A549 treated with ZK216348 at 1 μM for 4 hours (cell line): Measurements from ENCODE around the gene ANXA4. TPM values are rescaled to one million over a fixed set of nuclear protein-coding genes. Genes with fewer than 3 reads are reported as not detected.

Source experiments
- total RNA-seq: library from RNA; stranded (reverse); fragments of 200-300 nt; extraction: Qiagen RNA extraction; gene quantifications from 5 replicates; pipeline ENCODE4 v1.2.3, GENCODE V29; 2022; ENCODE audit warnings: low read depth

ANXA4 gene
- total RNA-seq: 333 to 395 TPM (median 361 TPM) in 5 replicates

GRCh38 chr2:69741575-69742321 lies at the start of gene ANXA4:
Gene ANXA4 (plus strand): TSS chr2:69742134. CDS start chr2:69781566, 39,432 bp downstream.

DNA sequence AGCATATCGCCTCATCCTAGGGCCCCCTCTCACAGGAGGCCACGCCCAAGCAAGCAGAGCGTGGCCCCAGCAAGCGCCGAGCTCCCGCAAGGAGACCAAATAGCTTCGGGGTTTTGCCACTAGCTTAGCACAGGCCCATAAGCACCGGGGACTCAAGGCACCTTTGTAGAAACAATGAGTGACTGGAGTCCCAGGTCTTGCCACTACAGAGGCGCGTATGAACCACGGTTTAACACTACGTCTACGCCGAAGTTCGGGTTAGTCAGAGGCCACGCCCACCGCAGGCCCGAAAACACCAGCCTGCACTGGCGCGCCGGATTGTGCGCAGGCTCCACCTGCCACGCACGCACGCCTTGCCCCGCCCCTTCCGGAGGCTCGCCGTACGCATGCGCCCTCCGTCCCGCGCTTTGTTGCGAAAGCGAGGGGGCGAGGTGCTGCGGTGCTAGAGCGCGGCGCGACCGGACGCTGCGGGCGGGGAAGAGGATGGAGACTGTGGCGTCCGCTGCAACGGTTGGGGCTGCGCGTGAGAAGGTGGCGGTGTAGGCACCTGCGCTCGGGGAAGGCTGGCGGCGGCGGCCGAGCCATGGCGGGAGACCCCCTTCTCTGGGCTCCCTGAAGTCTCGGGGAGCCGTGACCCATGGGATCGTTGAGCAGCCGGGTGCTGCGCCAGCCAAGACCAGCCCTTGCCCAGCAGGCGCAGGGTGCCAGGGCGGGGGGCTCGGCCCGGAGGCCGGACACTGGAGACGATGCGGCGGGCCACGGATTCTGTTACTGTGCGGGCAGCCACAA lies 87.5 kb downstream of the ANXA4 start, which contains the start of gene GMCL1:
TSS of gene GMCL1 (plus strand) at position 405 of the 789 bp plus-strand sequence. CDS start at position 638, 233 bp downstream.

Other genes with a start within 250 kb of the ANXA4 start
- 9.7 to 20.5 TPM (median 13.7 TPM) in 5 replicates for gene AAK1, start 98.4 kb upstream of the ANXA4 start, total RNA-seq
- 6.1 to 13.0 TPM (median 10.0 TPM) in 5 replicates for gene GMCL1, start 87.5 kb downstream of the ANXA4 start, total RNA-seq
- 44.2 to 85.3 TPM (median 57.1 TPM) in 5 replicates for gene SNRNP27, start 151.8 kb downstream of the ANXA4 start, total RNA-seq
- gene MXD1, start 173.0 kb downstream of the ANXA4 start, total RNA-seq: 1.8 to 2.2 TPM (median 1.9 TPM) in 5 replicates
- 0.10 to 0.41 TPM (median 0.32 TPM) in 4 of 5 replicates, not detected in the other for gene ASPRV1, start 219.5 kb downstream of the ANXA4 start, total RNA-seq